ENCODE measurements around the gene WNT10A.
A peak's percentile ranks its signal among the peaks of the same experiment; 100 is the strongest.

The WNT10A gene

DNA sequence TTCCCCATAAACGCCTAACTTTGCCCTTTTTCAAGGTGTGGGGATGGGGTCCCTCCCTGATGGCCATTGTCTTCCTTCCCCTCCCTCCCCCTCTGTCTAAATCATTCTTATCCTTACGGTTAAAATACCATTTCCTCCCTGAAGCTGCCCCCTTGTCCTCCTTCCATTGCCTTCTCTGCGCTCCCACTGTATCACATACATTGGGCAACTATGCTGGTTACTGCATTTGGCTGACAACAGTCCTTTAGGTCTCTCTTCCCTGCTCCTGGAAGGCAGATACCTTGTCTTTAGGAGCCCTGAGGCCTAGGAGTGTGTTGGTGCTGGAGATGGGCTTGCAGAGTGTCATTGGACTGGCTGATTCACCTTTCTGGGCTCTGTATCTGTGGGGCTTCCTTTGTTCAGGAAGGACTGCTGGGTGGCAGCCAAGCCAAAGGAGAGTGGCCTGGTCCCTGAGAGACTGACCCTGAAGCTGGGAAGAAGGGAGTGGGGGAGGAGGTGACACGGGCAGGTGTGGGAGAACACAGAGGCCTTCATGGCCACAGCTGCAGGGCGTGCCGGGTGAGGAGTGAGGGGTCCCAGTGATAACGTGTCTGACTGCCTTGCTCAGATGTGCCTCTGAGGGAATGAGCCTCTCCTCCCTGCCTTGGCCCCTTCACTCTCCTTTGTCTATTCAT is 18.9 kb upstream of the WNT10A start:
- Mint-ChIP-seq H3K36me3 (ENCODE audit: low read depth) (no peaks in the 10 kb centered on the region), H3K27me3 (ENCODE audit: low read depth) (peaks cover 77% of the 10 kb centered on the region), H3K27ac (no peak overlapping the region)

DNA sequence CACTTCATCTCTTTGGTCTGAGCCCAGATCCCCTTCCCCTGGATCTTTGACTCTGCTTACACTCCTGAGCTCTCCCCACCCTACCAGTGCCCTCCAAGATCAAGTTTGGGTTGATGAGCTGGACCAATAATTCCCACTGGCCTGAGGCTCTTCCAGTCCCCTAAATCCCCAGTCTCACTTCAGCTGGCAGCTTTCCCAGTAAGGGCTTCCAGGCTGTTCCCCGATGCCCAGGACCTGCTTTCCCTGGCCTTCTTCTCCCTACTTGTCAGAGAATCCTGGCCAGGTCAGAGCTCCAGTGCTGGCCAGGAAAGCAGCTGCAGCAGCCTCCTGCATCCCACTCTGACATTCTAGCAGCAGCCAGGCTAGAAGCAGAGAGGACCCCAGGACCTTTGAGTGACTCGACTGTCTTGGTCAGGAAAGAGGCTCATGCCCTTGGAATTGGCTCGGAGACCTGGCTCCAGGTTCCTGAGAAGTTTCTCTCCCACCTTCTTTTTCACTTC is 17.6 kb upstream of the WNT10A start:
- peaks cover 7% of the 10 kb centered on the region for H3K4me1 Mint-ChIP-seq (ENCODE audit: low read depth)

More for the DNA sequence above, 18.9 kb upstream of the WNT10A start:
- peaks cover 7% of the 10 kb centered on the region for H3K4me1 Mint-ChIP-seq (ENCODE audit: low read depth)
- no peaks in the 10 kb centered on the region for H3K9me3 Mint-ChIP-seq
- no peak overlapping the region for H3K4me3 Mint-ChIP-seq

DNA sequence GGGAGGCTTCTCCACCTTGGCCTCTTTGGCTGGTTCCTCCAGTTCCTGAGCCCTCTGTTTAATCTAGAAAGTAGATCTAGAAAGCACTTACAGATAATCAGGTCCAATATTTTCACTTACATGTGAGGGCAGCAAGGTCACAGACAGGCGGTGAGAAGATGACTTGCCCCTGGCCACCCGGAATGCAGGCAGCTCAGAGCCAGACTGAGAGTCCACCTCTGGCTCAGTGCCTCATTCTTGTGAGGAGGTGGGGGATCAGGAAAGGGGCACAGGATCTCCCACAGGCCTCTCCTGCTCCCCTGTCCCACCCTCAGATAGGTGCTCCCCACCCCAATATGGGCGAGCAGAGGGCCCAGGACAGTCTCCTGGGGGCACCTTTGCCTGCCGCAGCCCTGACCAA is 15.3 kb upstream of the WNT10A start:
- Mint-ChIP-seq H3K9me3 (no peaks in the 10 kb centered on the region), H3K4me3 (no peak overlapping the region), H3K27ac (no peak overlapping the region), H3K36me3 (ENCODE audit: low read depth) (no peaks in the 10 kb centered on the region), H3K27me3 (ENCODE audit: low read depth) (peaks cover 82% of the 10 kb centered on the region), H3K4me1 (ENCODE audit: low read depth) (peaks cover 3% of the 10 kb centered on the region)

More for the DNA sequence above, 17.6 kb upstream of the WNT10A start:
- H3K27ac Mint-ChIP-seq = no peak overlapping the region
- no peak overlapping the region for H3K4me3 Mint-ChIP-seq
- H3K36me3 Mint-ChIP-seq (ENCODE audit: low read depth) = no peaks in the 10 kb centered on the region
- H3K9me3 Mint-ChIP-seq = no peaks in the 10 kb centered on the region
- H3K27me3 Mint-ChIP-seq (ENCODE audit: low read depth) = peaks cover 77% of the 10 kb centered on the region

DNA sequence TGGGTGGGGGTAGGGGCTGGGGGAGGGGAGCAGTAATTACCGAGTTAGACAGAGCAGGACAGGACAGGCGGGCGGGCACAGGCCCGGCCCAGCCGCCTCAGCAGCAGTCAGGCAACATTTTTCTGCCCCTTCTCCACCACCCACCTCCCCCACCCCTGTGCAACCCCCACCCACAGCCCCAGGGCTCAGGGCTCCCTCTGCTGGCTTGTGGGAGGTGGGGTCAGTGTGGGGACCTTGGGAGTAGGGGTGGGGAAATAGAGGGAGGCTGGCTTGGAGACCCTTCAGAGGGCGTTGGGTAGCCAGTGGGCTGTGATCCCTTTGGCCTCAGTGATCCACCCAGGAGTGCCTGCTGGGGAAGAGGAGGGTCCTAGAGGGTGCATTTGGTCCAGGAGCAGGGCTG is 14.7 kb upstream of the WNT10A start:
- no peak overlapping the region for H3K4me3 Mint-ChIP-seq
- no peak overlapping the region for H3K27ac Mint-ChIP-seq
- peaks cover 81% of the 10 kb centered on the region for H3K27me3 Mint-ChIP-seq (ENCODE audit: low read depth)
- H3K9me3 Mint-ChIP-seq = no peaks in the 10 kb centered on the region
- no peaks in the 10 kb centered on the region for H3K4me1 Mint-ChIP-seq (ENCODE audit: low read depth)
- H3K36me3 Mint-ChIP-seq (ENCODE audit: low read depth) = no peaks in the 10 kb centered on the region

DNA sequence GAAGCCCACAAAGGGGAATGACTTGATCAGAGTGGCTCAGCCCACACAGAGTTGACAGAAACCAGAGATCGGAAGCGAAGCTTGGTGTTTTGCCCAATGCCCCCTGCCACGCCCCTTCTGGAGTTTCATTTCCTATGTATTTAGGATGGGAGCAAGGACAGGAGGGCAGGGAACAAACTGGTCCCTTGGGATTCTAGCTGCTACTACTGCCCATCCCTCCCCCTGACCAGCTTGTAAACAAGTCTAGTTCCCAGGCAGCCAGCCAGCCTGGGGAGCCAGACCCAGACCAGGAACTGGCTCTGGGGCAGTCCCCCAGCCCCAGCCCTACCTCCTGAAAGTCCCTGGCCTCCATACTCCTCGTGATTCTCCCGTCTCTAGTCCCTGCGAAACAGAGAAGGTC is 12.8 kb upstream of the WNT10A start:
- Mint-ChIP-seq H3K27ac (no peak overlapping the region), H3K4me3 (no peak overlapping the region), H3K27me3 (ENCODE audit: low read depth) (peaks cover 83% of the 10 kb centered on the region), H3K9me3 (no peaks in the 10 kb centered on the region), H3K36me3 (ENCODE audit: low read depth) (no peaks in the 10 kb centered on the region), H3K4me1 (ENCODE audit: low read depth) (peaks cover 5% of the 10 kb centered on the region)

DNA sequence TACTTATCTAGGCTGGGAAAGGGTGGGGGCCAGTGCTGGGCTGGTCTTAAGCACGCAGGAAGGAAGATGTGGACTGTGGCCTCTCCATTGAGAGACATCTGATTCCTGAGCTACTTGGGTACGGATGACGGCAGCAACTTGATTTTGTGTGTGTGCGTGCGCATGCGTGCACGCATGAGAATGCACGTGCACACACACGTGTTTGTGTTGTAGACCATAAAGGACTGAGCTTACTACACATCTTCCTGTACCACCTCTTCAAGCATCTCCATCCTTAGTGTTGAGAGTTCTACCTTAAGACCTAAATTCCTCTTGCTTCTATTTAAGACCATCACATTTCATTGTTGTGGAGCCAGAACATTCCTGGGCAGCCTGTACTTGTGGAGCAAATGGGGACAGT is 11.6 kb upstream of the WNT10A start:
- H3K27ac Mint-ChIP-seq = no peak overlapping the region
- no peaks in the 10 kb centered on the region for H3K9me3 Mint-ChIP-seq
- no peak overlapping the region for H3K4me3 Mint-ChIP-seq
- peaks cover 78% of the 10 kb centered on the region for H3K27me3 Mint-ChIP-seq (ENCODE audit: low read depth)
- H3K36me3 Mint-ChIP-seq (ENCODE audit: low read depth) = no peaks in the 10 kb centered on the region
- peaks cover 7% of the 10 kb centered on the region for H3K4me1 Mint-ChIP-seq (ENCODE audit: low read depth)

DNA sequence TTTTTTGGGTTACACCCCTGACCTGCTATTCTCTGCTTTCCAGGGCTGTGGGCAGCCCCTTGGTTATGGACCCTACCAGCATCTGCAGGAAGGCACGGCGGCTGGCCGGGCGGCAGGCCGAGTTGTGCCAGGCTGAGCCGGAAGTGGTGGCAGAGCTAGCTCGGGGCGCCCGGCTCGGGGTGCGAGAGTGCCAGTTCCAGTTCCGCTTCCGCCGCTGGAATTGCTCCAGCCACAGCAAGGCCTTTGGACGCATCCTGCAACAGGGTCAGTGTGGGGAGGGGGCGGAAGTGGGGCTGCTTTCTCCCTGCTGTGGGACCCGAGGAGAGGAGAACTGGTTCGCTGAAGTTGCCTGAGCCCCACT is 9.7 kb upstream of the WNT10A start:
- Mint-ChIP-seq H3K27me3 (ENCODE audit: low read depth) (peaks cover 86% of the 10 kb centered on the region), H3K9me3 (no peaks in the 10 kb centered on the region), H3K4me1 (ENCODE audit: low read depth) (peaks cover 7% of the 10 kb centered on the region), H3K36me3 (ENCODE audit: low read depth) (no peaks in the 10 kb centered on the region), H3K4me3 (no peak overlapping the region), H3K27ac (no peak overlapping the region)

DNA sequence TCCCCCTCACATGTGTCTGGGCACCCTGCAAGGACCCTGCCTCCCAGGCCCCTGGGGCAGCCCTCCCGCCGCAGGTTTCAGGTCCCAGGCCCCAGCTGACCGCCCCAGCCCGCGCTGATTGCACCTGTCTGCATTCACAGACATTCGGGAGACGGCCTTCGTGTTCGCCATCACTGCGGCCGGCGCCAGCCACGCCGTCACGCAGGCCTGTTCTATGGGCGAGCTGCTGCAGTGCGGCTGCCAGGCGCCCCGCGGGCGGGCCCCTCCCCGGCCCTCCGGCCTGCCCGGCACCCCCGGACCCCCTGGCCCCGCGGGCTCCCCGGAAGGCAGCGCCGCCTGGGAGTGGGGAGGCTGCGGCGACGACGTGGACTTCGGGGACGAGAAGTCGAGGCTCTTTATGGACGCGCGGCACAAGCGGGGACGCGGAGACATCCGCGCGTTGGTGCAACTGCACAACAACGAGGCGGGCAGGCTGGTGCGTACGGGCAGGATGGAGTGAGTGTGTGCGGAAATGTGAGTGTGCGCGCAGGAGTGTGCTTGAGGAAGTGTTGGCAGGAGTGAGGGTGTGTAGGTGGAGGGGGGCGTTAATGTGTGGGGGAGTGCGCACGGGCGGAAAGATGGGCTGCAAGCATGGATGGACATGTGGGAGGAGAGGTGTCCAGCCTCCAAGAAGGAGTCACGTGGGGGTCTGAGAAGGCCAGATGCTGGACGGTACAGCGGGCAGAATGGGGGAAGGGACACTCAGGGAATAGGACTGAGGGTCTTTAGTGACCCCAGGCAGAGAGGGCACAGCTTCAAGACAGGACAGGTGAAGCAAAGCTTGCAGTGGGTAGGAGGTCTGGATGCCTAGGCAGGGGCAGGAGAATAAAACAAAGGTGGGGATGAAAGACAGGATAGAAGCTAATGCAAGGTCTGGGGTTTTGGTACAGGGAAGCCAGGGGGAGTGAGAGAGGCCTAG is 9.0 kb upstream of the WNT10A start:
- H3K4me1 Mint-ChIP-seq (ENCODE audit: low read depth) = peaks cover 7% of the 10 kb centered on the region
- H3K27ac Mint-ChIP-seq = no peak overlapping the region
- H3K36me3 Mint-ChIP-seq (ENCODE audit: low read depth) = no peaks in the 10 kb centered on the region
- peaks cover 85% of the 10 kb centered on the region for H3K27me3 Mint-ChIP-seq (ENCODE audit: low read depth)
- H3K4me3 Mint-ChIP-seq = peak overlapping the region; percentile 30
- H3K9me3 Mint-ChIP-seq = no peaks in the 10 kb centered on the region

DNA sequence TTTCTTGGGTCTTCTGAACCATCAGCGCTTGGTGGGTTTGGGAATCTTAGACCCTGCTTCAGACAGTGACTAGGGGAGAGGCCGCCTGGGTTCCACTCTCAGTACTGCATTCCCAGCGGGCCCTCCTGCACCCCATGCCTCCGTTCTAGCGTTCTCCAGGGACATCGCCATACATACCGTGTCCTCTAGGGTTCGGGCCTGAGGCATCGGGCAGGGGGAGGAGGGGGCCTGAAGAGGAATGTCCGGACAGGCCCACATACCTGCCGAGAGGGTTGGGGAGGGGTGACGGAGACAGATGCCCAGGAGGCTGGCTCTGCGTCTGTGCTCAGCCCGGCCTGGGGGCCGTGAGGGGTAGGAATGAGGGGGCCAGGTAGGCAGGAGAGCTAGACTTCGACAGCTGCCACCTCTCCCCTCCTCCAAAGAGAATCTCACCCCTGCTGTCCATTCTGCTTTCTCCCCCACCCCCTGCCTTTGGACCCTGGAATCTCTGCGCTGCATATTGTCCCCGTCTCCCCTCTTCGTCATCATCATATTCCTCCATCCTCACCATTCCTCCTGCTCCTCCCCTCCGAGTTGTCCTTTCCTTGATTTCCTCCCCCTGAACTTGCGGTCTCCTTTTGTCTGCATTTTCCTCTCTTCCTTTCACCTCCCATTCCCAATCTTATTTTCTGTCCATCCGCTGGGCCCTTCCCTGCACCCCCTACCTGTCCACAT is 7.8 kb upstream of the WNT10A start:
- Mint-ChIP-seq H3K36me3 (ENCODE audit: low read depth) (no peaks in the 10 kb centered on the region), H3K27ac (no peak overlapping the region), H3K4me1 (ENCODE audit: low read depth) (peaks cover 7% of the 10 kb centered on the region), H3K27me3 (ENCODE audit: low read depth) (peaks cover 84% of the 10 kb centered on the region), H3K4me3 (no peak overlapping the region), H3K9me3 (no peaks in the 10 kb centered on the region)

DNA sequence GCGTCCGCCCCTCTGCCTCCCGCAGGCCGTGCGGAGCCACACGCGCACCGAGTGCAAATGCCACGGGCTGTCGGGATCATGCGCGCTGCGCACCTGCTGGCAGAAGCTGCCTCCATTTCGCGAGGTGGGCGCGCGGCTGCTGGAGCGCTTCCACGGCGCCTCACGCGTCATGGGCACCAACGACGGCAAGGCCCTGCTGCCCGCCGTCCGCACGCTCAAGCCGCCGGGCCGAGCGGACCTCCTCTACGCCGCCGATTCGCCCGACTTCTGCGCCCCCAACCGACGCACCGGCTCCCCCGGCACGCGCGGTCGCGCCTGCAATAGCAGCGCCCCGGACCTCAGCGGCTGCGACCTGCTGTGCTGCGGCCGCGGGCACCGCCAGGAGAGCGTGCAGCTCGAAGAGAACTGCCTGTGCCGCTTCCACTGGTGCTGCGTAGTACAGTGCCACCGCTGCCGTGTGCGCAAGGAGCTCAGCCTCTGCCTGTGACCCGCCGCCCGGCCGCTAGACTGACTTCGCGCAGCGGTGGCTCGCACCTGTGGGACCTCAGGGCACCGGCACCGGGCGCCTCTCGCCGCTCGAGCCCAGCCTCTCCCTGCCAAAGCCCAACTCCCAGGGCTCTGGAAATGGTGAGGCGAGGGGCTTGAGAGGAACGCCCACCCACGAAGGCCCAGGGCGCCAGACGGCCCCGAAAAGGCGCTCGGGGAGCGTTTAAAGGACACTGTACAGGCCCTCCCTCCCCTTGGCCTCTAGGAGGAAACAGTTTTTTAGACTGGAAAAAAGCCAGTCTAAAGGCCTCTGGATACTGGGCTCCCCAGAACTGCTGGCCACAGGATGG is 7.1 kb upstream of the WNT10A start:
- Mint-ChIP-seq H3K9me3 (no peaks in the 10 kb centered on the region), H3K4me1 (ENCODE audit: low read depth) (peaks cover 7% of the 10 kb centered on the region), H3K27me3 (ENCODE audit: low read depth) (peaks cover 81% of the 10 kb centered on the region), H3K27ac (no peak overlapping the region), H3K36me3 (ENCODE audit: low read depth) (no peaks in the 10 kb centered on the region), H3K4me3 (no peak overlapping the region)

DNA sequence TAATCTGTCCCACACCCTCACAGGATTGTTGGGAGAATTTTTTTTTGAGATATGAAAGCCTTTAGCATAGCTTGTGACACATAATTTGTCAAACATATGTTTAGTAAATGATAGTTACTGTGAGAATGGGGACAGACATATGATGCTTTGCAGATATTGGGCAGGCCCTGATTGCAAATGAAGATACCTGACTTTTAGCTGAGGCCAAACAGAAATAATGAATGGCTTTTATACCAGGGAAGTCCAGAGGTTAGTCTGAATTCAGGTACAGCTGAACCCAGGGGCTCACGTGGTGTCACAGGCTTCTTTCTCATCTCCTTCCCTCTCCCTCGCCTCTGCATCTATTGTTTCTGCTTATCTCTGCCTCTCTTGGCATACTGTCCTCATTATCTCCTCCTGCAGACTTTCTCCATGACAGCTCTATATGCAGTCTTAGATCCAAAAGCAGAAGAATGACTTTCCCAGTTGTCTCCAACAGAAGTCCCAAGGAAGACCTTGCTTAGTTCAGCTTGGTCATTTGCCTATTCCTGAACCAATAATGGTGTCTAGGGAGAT is 4.9 kb upstream of the WNT10A start:
- Mint-ChIP-seq H3K27me3 (ENCODE audit: low read depth) (peaks cover 75% of the 10 kb centered on the region), H3K9me3 (no peaks in the 10 kb centered on the region), H3K4me3 (no peak overlapping the region), H3K27ac (no peak overlapping the region), H3K4me1 (ENCODE audit: low read depth) (peaks cover 17% of the 10 kb centered on the region), H3K36me3 (ENCODE audit: low read depth) (no peaks in the 10 kb centered on the region)

DNA sequence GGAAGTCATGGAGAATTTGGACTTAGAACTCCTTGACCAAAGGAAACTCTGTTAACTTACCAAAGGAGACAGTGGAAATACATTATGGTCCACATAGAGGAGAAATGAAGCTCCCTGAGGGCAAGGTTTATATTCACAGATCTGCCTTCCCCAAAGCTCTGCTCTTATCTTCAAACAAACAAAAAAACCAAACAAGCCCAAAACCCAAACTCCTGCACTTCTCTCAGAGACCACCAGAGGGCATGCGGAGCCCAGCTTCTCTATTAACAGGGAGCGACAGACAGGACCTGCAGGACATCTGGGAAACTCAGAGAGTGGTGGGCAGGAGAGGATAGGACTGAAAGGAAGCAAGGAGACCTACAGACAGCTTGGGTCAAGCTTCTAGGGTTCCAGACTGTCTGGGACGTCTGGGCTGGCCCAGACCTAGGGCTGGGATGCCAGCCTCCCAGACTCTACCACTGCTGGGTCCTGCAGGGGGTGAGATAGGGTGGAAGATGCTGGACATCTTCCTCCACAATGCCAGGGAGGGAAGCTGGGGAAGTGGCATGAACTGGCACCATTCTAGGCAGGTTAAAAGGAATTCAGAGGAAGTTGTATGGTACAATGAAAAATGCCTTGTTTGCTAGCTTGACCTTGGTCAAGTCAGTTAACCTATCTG is 4.0 kb upstream of the WNT10A start:
- Mint-ChIP-seq H3K27me3 (ENCODE audit: low read depth) (peaks cover 80% of the 10 kb centered on the region), H3K27ac (no peak overlapping the region), H3K4me1 (ENCODE audit: low read depth) (peaks cover 18% of the 10 kb centered on the region), H3K4me3 (no peak overlapping the region), H3K36me3 (ENCODE audit: low read depth) (no peaks in the 10 kb centered on the region), H3K9me3 (no peaks in the 10 kb centered on the region)

DNA sequence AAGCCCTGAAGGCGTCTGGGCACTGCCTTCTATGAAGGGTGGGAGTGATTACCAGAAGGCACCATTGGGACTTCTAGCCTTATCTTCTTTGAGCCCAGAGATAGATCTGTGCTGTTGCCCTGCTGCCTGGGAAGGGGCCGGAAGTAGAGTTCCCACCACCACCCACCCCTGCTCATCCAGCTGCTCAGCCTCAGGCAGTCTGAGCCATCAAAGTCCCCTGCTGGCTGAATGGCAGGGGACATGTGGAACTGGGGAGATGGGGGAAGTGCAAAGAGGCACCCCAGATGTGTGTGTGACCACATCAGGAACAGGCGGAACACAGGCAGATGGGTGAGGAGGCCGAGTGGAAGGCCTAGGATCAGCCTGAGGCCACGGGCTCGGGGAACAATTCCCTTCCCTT is 3.3 kb upstream of the WNT10A start:
- peaks cover 80% of the 10 kb centered on the region for H3K27me3 Mint-ChIP-seq (ENCODE audit: low read depth)
- peaks cover 14% of the 10 kb centered on the region for H3K4me1 Mint-ChIP-seq (ENCODE audit: low read depth)
- no peaks in the 10 kb centered on the region for H3K36me3 Mint-ChIP-seq (ENCODE audit: low read depth)
- no peak overlapping the region for H3K4me3 Mint-ChIP-seq
- H3K9me3 Mint-ChIP-seq = no peaks in the 10 kb centered on the region
- H3K27ac Mint-ChIP-seq = no peak overlapping the region
